ENCODE measurements around the gene KDM5B.

The KDM5B gene

DNA sequence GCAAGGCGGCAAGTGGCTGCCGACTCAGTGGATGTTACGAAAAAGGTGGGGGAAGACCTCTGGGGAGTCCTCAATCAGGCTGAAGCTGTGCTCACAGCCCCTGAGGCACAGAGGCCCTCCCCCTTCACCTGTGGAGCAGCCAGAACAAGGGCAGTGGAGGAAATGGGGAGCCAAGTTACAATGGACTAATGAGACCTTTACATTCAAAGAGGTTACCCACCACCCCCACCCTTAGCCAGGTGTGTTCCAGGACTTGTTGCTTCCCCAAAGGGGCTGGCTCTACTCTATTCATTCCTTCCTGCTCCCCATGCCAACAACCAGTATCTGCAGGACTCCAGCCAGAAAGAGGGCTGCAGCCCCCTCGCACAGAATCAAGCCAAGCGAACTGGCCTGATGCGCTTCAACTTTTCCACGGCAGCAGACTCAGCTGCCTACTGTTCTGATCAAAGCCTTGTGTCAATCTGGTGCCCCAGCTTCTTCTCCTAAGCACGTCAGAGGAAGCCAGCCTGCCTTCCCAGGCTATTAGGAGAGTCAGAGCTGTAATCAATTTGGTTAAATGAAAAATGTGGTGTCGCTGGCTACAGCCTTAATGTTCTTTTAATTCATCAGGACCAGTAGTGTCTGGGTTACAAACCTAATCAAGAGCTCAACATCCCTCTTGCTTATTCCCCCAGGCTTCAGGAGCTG, 96.1 kb downstream of the KDM5B start:
- no peak for DNase-seq (ENCODE audit: low read depth in 2 of 2)

DNA sequence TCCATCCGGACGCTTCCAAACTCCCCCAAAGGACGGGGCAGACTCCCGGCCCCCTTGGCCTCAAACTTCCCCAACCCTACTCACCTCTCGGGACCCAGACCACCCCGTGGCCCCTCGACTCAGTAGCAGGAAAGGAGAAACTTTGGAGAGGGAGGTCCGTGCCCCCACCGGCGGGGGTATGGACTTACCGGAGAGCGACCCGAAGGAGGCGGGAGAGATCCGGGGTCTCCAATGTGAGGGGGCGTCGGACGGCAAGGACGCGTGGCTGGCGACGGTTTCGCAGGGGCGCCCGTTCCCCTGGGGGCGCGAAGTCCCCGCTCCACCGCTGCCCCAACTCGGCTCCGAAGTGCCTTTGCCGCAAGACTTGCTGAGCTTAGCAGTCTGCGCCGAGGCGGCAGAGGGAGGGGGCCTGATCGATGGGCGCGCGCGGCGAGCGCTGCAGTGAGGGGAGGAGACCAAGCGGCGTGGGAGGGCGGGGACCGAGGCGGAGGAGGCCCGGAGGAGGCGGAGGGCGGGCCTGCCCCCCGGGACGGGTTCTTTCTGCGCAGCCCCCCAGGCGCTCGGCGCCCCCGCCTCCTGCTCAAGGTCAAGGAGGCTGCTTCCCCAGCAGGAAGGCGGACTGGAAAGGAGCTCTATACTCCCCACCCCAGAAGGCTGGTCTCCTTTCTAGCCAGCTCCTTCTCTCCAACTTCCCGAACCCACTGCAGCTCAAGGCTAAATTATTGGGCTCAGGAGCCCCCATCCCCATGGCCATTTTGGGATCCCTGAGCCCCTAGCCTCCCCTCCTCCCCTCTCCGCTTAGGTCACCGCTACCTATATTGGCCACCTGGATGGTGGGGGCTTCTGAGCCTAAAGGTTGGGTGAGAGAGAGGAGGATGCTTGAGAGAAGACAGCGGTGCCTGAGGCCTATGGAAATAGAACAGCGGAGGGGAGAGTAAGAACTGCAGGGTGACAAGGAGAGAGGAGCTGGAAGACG, 97.9 kb downstream of the KDM5B start, which contains the start of gene SYT2:
Gene SYT2, minus strand, starts transcription at position 385 of the 976 bp plus-strand sequence. CDS start 104,682 bp downstream, outside the sequence.
- no peak for DNase-seq (ENCODE audit: low read depth in 2 of 2)

DNA sequence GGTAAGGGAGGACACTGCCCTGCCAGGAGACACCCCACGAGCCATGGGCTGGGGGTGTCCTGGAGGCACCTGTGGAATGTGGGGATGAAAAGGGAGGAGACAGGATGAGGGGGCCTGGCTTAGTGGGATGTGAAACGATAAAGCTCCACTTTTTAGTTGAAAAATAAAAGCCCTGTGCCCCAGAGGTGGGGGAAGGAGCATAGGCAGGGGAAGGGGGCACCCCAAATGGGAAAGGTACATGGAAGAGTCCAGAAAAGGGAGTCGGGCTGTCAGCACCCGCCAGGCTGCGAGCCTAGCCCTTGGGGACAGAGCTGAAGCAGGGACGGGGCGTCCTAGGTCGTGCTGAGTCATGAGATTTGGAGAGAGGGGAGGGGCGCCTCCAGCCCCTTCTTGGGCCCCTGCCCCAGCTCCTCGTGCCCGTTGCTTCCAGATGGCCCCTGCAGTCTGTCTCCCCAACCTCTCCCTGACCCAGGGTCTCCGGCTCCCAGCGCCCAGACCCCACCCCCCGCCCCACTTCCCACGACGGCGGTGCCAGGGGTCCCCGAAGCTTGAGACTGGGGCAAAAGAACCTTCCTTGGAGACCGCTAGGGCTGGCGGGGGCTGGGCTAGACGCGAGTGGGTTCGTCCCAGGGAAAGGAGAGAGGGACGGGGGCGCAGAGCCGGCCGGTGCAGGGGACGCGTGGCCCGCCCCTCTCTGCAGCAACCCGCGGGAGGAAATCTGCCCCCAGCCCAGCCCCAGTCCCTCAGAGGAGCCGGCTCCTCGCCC, 98.8 kb downstream of the KDM5B start:
- DNase-seq (ENCODE audit: low read depth in 2 of 2) = no peak

DNA sequence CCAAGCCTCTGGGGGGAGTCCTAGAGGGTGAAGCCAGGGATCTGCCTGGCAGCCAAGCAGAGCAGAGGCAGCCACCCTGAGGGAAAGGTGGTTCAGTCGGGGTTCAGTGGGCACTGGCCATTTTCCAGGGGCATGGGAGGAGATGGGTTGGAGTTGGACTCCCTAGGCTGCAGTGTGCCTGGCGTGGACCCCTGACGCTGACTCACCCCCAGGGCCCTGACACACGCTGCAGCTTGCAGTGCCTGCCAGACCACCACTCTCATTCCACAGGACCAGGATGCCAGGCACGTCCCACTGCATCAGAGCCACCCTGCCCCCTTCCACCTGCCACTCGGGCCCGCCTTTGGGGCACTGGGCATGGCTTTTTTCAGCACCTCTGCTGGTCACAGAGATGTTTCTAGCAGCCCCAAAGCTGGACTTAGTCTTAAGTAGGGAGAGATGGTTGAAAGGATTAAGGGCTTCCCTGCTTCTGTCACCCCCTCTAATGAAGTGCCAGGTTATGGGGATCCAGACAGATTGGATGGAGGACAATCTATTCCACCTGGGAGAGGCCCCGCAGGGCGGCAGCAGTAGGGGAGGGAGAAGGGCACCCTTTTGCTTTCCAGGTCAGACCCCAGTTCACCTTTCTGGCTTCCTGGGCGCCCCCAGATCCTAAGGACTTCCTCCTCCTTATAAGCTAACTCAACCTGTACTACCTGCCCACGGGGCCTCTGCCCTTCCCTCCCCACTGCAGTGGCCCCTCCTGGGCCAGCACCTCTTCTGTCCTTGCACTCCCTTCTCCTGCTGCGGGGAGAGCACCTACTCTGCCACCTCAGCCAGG, 99.6 kb downstream of the KDM5B start:
- DNase-seq (ENCODE audit: low read depth in 2 of 2) = no peak

DNA sequence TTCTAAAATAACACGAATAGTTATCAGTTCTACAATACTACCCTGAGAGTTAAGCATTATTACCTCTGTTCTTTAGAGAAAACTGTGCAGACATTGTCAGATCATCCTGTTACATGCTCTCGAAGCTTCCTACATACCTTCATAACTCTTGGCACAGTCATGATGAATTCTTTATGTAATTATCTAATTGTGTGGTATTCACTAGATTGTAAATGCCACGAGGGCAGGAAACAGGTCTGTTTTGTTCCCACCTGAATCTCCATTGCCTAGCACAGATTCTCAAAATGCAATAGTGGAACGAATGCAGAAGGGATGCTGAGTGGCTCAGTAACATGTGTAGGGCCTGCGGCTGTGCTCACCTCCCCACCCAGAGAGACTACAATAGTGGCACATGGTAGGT, 101.4 kb downstream of the KDM5B start:
- no peak for DNase-seq (ENCODE audit: low read depth in 2 of 2)

DNA sequence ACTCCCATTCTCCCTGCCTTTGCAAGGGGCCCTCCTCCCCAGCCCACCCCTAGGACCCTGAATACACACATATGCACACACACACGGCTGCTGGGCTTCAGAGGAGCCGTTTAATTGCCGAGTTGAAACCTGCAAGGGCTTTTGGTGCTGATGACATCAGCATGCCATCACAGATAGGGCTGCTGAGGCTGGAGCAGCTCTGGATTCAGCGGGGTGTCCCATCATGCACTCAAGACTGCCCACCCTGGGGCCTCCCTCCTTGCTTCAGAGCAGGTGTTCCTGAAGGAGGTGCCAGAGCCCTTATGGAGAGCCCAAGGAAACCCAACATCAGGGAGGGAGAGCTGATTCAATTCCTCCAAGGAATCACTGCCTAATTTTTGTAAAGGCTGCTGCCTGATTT, 103.6 kb downstream of the KDM5B start:
- no peak for DNase-seq (ENCODE audit: low read depth in 2 of 2)

DNA sequence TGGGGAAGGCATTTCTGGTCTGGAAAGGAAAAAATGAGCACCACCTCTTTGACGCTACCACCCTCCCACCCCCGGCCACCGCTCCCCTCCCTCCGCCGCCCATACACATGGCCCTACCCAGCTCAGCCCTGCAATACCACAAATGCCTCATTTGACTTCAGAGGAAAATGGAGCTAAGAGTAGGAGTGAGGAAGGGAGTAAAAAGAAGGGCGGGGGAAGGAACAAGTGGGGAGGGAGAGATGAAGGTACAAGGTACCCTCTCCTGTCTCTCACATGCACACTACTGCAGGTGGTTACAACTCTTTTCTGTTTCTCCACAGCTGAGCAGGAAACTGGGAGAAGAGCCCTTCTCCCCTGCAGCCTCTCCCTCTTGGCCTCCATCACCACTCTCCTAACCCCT, 105.0 kb downstream of the KDM5B start:
- no peak for DNase-seq (ENCODE audit: low read depth in 2 of 2)

DNA sequence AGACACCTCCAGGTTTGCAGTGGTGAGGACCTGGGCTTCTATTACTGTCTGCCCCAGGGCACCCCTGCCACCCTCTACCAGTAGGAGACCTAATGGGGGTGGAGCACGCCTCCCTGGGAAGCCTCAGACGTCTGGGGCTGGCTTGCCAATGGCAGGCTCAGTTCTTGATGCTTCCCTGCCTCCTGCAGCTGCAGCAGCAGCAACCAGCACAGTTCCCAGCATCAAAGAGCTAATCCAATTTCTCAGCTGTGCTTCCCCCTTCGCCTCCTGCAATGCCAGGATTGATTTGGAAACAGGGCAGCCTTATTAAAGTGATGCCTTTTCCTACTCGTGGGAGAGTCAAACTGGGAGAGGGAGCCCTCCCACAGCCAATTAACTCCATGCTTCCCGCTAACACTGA, 106.1 kb downstream of the KDM5B start:
- DNase-seq (ENCODE audit: low read depth in 2 of 2) = no peak

DNA sequence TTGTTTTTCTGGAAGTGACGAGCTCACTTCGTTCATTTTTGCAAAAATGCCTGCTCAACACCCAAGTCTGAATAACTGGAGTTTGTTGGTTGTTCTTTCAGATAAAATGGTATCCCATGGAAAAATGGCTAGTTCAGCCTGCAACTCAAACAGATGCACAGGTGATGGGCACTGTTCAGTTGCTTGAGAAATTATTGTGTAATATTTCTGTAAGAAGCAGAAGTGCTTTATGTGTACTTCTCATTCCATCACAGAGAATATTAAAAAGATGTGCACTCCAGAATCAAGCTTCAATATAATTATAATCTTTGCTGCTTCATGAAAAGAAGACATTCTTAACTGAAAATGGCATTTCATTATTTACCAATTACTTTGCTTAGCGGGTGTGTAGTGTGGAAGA, 107.0 kb downstream of the KDM5B start:
- no peak for DNase-seq (ENCODE audit: low read depth in 2 of 2)

DNA sequence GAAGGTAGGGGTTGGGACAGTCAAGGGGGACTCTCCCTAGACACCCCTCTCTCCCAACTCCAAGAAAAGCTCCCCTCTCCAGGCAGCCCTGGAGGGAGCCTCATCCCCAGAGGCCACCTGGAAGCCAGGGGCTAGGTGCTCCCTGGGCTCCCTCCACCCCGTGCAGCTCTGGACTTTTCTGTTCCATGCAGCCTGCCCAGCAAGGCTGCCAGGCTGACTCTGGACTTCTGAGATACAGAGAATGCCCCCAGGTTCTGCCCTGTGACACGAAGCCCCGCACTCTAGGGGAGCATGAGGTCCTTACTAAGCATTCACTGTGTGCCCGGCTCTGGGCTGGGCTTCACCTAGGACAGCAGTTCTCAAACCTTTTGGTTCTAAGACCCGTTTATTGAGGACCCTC, 108.2 kb downstream of the KDM5B start:
- DNase-seq (ENCODE audit: low read depth in 2 of 2) = no peak

DNA sequence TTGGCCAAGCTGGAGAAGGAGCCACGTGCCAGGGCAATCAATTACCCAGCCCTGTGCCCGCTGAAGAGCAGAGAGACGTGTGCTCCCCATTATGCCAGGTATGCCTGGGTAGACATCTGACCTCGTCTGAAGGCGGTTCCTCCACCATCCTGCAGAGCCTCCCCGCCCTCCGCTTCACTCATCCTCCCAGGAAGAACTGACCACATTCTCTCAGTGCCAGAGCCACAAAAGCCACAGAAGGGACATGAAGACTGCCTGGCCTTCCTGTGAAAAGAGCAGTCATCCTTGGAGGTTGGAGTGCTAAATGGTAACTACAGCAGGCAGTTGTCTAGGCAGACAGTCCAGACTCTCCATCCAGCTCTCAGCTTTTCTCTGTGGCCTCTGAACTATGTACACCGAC, 109.9 kb downstream of the KDM5B start:
- no peak for DNase-seq (ENCODE audit: low read depth in 2 of 2)

DNA sequence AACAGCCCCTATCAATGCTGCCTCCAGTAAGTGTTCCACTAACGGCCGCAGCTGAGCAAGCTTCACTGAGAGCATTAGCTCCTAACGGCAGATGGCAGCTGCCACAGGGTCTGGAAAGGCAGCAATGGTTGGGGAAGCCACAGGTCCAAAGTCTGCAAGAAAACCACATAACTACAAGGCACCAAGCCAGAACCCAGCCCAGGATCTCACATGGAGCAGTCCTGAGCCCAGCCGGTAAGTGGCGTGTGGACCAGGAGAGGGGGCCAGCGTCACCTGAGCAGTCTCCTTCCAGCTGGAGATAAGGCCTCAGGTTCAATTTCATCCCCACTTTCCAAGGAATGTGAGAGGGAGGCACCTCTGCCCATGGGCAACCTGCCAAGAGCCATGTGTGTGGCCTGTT, 111.2 kb downstream of the KDM5B start:
- no peak for DNase-seq (ENCODE audit: low read depth in 2 of 2)

DNA sequence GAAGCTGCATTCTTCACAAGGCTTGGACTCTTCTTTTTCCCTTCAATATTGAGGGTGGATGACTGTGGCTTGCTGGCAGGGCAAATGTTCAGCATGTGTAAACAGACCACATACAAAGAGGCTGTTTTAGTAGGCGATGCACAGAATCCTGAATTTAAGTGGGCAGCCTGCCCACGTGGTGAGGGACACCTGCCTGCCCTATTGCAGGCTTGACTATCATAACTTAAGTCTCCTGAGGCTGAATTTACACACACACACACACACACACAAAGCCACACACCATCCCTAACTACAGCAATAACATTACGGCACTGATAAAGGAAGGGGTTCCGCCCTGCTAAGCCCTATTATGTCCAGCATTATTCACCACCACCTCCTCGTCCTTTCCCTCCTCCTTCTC, 113.9 kb downstream of the KDM5B start:
- DNase-seq (ENCODE audit: low read depth in 2 of 2) = no peak

DNA sequence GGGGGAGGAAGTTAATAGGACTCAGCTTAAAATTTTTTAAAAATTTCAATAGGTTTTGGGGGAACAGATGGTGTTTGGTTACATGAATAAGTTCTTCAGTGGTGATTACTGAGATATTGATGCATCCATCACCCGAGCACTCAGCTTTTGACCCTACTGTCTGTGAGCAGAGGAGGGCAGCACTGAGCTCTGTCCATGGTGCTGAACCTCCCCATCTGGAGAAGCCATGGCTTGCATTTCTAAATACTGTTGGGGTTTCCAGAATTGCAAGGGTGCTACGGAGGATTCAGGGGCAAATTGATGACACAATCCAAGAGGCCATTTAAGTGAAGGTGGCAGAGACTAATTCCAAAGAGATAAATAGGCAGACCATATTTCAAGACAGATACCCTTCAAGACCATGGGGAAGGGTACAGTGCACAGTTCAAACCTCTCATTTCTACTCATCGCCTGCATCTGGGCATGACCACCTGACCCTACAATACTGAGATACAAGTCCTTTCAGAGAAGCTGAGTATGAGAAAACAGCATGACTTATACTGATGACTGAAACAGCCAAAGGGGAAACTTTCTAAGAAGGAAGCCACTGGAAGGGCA, 115.2 kb downstream of the KDM5B start:
- DNase-seq (ENCODE audit: low read depth in 2 of 2) = peak; percentile 20 to 43

DNA sequence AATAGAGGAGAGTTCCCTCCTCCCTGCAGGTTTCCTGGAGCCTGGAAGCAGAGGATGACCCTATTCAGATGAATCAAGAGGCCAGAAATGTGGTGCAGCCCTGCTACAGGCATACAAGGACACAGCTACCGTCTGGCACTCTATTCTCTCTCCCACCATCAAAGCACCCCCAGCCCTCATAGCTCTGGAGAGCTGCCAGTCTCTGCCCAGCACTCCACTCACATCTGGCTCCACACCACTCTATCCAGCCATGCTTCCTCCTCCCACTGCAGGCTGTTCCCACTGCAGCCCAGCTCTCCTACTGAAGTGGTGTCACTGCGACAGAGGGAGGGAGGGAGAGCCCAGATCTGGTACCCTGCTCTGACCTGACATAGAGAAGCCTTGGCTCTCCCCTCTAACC, 116.4 kb downstream of the KDM5B start:
- no peak for DNase-seq (ENCODE audit: low read depth in 2 of 2)

DNA sequence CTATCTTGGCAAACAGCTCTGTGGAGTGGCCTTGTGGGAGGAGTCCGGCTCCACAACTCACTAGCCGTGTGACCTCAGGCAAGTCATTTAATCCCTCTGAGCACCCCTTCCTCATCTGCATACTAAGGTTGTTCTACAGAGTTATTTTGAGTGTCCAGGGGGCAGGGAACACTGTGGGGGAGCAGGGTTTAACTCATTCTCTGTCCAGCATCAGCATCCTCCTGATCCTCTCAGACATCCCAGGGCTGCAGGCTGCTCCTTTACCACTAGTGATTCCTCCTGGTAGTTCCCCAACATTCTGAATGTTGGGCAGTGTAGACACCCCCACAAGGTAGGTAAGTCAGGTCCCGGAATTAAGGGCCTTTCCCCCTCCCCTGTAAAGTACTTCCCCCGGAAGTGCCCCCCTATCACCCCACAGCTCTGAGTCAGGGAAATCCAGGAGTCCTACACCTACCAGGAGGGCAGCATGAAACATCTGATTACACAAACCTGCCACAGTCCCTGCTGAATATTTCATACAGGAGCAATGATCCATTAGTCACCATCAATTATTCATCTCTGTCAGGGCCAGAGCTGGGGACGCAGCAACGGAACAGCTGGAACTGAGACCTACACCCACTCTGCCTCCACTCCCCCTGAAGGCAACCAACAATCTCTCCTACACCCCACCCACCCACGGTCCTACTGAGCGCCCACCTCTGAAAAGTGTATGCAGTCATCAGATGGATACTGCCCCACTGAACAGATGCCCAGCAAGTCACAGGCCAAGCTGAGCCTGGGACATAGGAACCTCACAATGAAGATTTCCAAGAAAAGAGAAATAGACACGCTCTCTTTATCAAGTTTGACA, 118.5 kb downstream of the KDM5B start:
- no peak for DNase-seq (ENCODE audit: low read depth in 2 of 2)

DNA sequence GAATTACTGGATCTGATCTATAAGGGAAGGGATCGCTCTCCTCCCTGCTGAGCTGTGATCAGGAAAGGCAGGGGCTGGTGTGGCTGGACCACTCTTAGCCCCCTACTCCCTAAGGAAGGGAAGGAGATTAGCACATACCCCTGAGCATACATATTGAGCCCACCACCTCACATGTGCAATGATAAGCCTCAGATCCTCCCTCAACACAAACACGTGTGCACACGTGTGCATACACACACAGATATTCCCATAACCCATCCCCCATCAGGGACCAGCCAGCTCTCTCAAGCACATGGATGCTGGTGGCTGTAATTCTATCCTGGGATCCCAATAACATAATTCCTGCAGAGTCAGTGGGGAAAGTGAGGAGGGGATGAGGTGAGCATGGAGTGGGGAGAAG, 119.1 kb downstream of the KDM5B start:
- no peak for DNase-seq (ENCODE audit: low read depth in 2 of 2)

DNA sequence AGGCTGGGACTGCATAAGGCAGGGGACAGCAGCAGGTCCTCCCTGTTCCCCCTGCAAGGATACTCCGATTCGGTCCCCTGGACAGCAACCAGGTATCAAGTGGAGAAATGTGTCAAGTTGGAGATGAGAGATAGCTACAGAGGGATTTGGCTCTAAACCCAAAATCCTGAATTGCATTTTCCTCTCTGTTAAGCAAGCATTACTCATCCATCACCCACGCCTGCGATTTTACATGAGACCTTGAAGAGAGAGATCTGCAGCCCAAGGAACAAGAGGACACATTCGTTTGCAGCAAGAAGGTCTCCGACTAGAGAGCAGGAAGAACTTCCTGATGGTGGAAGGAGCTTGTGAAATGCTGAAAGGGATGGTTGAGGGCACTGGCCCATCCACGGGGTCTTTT, 119.8 kb downstream of the KDM5B start:
- no peak for DNase-seq (ENCODE audit: low read depth in 2 of 2)

DNA sequence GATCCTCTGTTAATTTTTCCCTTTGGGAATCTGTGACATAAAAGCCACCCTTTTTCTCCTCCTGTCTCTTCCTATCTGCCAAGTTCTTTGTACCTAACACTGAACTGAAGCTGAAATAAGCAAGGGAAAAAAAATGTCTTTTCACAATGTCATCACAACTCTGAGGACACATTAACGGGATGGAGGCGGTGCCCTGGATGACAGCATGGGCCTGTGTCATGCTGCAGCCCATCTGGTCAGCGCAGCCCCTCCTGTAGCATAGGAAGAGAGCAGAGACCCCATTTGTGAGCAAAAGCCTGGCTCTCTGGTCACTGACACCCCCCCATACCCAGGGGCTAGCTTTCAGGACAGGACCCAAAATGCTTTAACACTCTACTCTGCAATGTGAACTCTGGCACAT, 120.4 kb downstream of the KDM5B start:
- no peak for DNase-seq (ENCODE audit: low read depth in 2 of 2)

DNA sequence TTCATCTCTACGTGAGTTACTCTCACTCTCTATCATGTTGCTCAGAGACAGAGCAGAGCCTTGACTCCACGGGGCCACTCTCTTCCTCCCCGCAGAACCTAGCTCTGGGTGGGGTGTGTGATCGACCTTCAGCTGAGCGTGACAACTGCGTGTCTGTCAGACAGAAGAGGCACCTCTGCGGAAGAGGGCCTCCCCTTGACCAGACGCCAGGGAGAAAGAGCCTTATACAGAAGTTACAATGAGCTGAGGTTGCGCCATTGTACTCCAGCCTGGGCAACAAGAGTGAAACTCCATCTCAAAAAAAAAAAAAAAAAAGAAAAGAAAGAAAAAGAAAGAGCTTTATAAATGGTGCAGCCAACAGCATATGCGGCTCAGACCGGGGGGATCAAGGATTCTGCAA, 120.9 kb downstream of the KDM5B start:
- DNase-seq (ENCODE audit: low read depth in 2 of 2) = no peak

Data from stimulated activated CD8-positive, alpha-beta memory T cell treated with anti-CD3 and anti-CD28 coated beads, Interleukin-7, amount 100 ng/mL, for 1 hour (primary cell).